Measurements from ENCODE around the gene RNF11. TPM values are rescaled to one million over a fixed set of nuclear protein-coding genes. Genes with fewer than 3 reads are reported as not detected.

The RNF11 gene
- total and polyA plus RNA-seq, 7 donors = 44.6 to 123 (median 105) TPM

GRCh38 chr1:51281807-51282206 is 45.7 kb downstream of the RNF11 start:
- H3K9me3 ChIP-seq = no peaks in the 10 kb centered on the region
- TF ChIP-seq POLR2A (IDR thresholded peaks at IDR 0.05) (no peak), EP300 (IDR thresholded peaks at IDR 0.05) (no peak), CTCF (IDR thresholded peaks at IDR 0.05) (no peak), POLR2AphosphoS5 (IDR thresholded peaks at IDR 0.05) (no peak)
- H3K4me3 ChIP-seq = no peak overlapping the region
- H3K4me1 ChIP-seq = no peaks in the 10 kb centered on the region
- intact Hi-C loops (cut with DNase I) = no loop called here
- H3K27me3 ChIP-seq = no peaks in the 10 kb centered on the region
- 82 to 92% methylated on average over 5 of the region's 5 CpGs for WGBS, 2 donors
- H3K27ac ChIP-seq = no peak overlapping the region
- no peak for DNase-seq
- no peaks in the 10 kb centered on the region for H3K36me3 ChIP-seq

- no peak overlapping the region for H3K4me3 ChIP-seq
- H3K27ac ChIP-seq = no peak overlapping the region
- H3K27me3 ChIP-seq = no peaks in the 10 kb centered on the region
- H3K4me1 ChIP-seq = no peaks in the 10 kb centered on the region
- H3K36me3 ChIP-seq = no peaks in the 10 kb centered on the region
- TF ChIP-seq EP300 (IDR thresholded peaks at IDR 0.05) (no peak), CTCF (IDR thresholded peaks at IDR 0.05) (no peak), POLR2A (IDR thresholded peaks at IDR 0.05) (no peak), POLR2AphosphoS5 (IDR thresholded peaks at IDR 0.05) (no peak)
- no peaks in the 10 kb centered on the region for H3K9me3 ChIP-seq
- intact Hi-C loops (cut with DNase I) = no loop called here
- no peak for DNase-seq
- 90 to 92% methylated on average over 5 of the region's 5 CpGs for WGBS, 2 donors
Observed at GRCh38 chr1:51282605-51283004, 46.5 kb downstream of the RNF11 start.

GRCh38 chr1:51283979-51284378 is 47.9 kb downstream of the RNF11 start:
- intact Hi-C loops (cut with DNase I) = no loop called here
- 25 to 71% methylated on average over 5 of the region's 5 CpGs for WGBS, 2 donors
- DNase-seq = no peak
- TF ChIP-seq CTCF (IDR thresholded peaks at IDR 0.05) (no peak), EP300 (IDR thresholded peaks at IDR 0.05) (no peak), POLR2AphosphoS5 (IDR thresholded peaks at IDR 0.05) (no peak), POLR2A (IDR thresholded peaks at IDR 0.05) (no peak)
- no peaks in the 10 kb centered on the region for H3K4me1 ChIP-seq
- no peaks in the 10 kb centered on the region for H3K36me3 ChIP-seq
- H3K27ac ChIP-seq = no peak overlapping the region
- no peaks in the 10 kb centered on the region for H3K9me3 ChIP-seq
- no peaks in the 10 kb centered on the region for H3K27me3 ChIP-seq
- no peak overlapping the region for H3K4me3 ChIP-seq

- no peak overlapping the region for H3K4me3 ChIP-seq
- H3K27me3 ChIP-seq = no peaks in the 10 kb centered on the region
- no peaks in the 10 kb centered on the region for H3K4me1 ChIP-seq
- H3K27ac ChIP-seq = no peak overlapping the region
- DNase-seq = no peak
- H3K36me3 ChIP-seq = no peaks in the 10 kb centered on the region
- intact Hi-C loops (cut with DNase I) = no loop called here
- TF ChIP-seq POLR2AphosphoS5 (IDR thresholded peaks at IDR 0.05) (no peak), EP300 (IDR thresholded peaks at IDR 0.05) (no peak)
- no peaks in the 10 kb centered on the region for H3K9me3 ChIP-seq
Observed at GRCh38 chr1:51284487-51284954, 48.4 kb downstream of the RNF11 start.

- H3K27me3 ChIP-seq = no peaks in the 10 kb centered on the region
- no peaks in the 10 kb centered on the region for H3K9me3 ChIP-seq
- TF ChIP-seq POLR2A (IDR thresholded peaks at IDR 0.05) (no peak), EP300 (IDR thresholded peaks at IDR 0.05) (no peak), POLR2AphosphoS5 (IDR thresholded peaks at IDR 0.05) (no peak), CTCF (IDR thresholded peaks at IDR 0.05) (no peak)
- no peak overlapping the region for H3K27ac ChIP-seq
- H3K36me3 ChIP-seq = no peaks in the 10 kb centered on the region
- no peaks in the 10 kb centered on the region for H3K4me1 ChIP-seq
- no peak for DNase-seq
- 76 to 89% methylated on average over 1 of the region's 1 CpG for WGBS, 2 donors
- no peak overlapping the region for H3K4me3 ChIP-seq
- intact Hi-C loops (cut with DNase I) = no loop called here
Observed at GRCh38 chr1:51285055-51285454, 49.0 kb downstream of the RNF11 start.

All from sigmoid colon (tissue), 7 donors.